DMS 273 (cell line): Measurements from ENCODE around the gene EMC8.
"Not testable (repeated sequence)": the region's sequence is repeated elsewhere in the genome, so short reads cannot be mapped to it uniquely, and the experiment has no call there.

ENCODE experiments used
- DNase-seq: peaks from one replicate; lab custom pipeline; 2025; ENCODE audit not compliant: unreplicated experiment; lab: John Stamatoyannopoulos, UW

EMC8 gene

GRCh38 chr16:85816159-85816558 lies 16.8 kb upstream of the EMC8 start:
- no peak for DNase-seq

- DNase-seq: no peak
Measured at GRCh38 chr16:85812811-85813700, 13.7 kb upstream of the EMC8 start.

- no peak for DNase-seq
Measured at GRCh38 chr16:85812031-85812807, 12.9 kb upstream of the EMC8 start.

GRCh38 chr16:85810742-85811115 lies 11.4 kb upstream of the EMC8 start:
- no peak for DNase-seq

GRCh38 chr16:85810097-85810741 lies 10.9 kb upstream of the EMC8 start:
- DNase-seq: no peak

GRCh38 chr16:85809645-85810044 lies 10.3 kb upstream of the EMC8 start:
- DNase-seq: no peak

- DNase-seq: no peak
Measured at GRCh38 chr16:85808926-85809325, 9.6 kb upstream of the EMC8 start.

GRCh38 chr16:85808104-85808503 lies 8.8 kb upstream of the EMC8 start:
- not testable (repeated sequence) for DNase-seq

GRCh38 chr16:85807340-85807739 lies 8.0 kb upstream of the EMC8 start:
- DNase-seq: not testable (repeated sequence)

GRCh38 chr16:85806539-85806938 lies 7.2 kb upstream of the EMC8 start:
- DNase-seq: no peak

- DNase-seq: no peak
Measured at GRCh38 chr16:85805442-85806045, 6.2 kb upstream of the EMC8 start.

- no peak for DNase-seq
Measured at GRCh38 chr16:85803570-85803969, 4.2 kb upstream of the EMC8 start.

- no peak for DNase-seq
Measured at GRCh38 chr16:85800321-85800669, 951 bp upstream of the EMC8 start.

GRCh38 chr16:85798901-85799496 lies 345 bp downstream of the EMC8 start:
- peak; percentile 67 for DNase-seq

GRCh38 chr16:85798283-85798776 lies 1.0 kb downstream of the EMC8 start:
- DNase-seq: peak; percentile 53

- DNase-seq: no peak
Measured at GRCh38 chr16:85796599-85796998, 2.7 kb downstream of the EMC8 start.

GRCh38 chr16:85796152-85796551 lies 3.2 kb downstream of the EMC8 start:
- no peak for DNase-seq

- no peak for DNase-seq
Measured at GRCh38 chr16:85794696-85795095, 4.6 kb downstream of the EMC8 start.

GRCh38 chr16:85793662-85794298 lies 5.6 kb downstream of the EMC8 start:
- DNase-seq: no peak

GRCh38 chr16:85789773-85790172 lies 9.6 kb downstream of the EMC8 start:
- DNase-seq: no peak
